ENCODE measurements around the gene C2orf92.
"Not testable (repeated sequence)": the region's sequence is repeated elsewhere in the genome, so short reads cannot be mapped to it uniquely, and the experiment has no call there.

The C2orf92 gene

GRCh38 chr2:97669448-97669847 is at the start of gene C2orf92:
TSS of gene C2orf92 (plus strand) at chr2:97669713. CDS start at chr2:97669789, 76 bp downstream.
- in situ Hi-C loops (cut with MboI; ENCODE audit: low sequenced_read_pairs) = loop anchor here (25.0 kb wide), 1 partner anchor 1607 kb away; no protein-coding TSS in a partner anchor

DNA sequence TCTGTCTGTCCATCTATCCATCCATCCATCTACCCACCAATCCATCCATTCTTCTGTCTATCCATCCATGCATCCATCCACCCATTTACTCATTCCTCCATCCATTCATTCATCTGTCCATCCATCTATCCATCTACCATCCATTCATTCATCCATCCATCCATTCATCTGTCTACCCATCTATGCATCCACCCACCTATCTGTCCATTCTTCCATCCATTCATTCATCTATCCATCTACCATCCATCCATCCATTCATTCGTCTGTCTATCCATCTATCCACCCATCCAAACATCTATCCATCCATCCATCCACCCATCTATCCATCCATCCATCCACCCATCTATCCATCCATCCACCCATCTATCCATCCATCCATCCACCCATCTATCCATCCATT is 49.0 kb upstream of the C2orf92 start:
- in situ Hi-C loops (cut with MboI; ENCODE audit: low sequenced_read_pairs) = not testable (repeated sequence)

GRCh38 chr2:97622976-97623375 is 46.5 kb upstream of the C2orf92 start:
- in situ Hi-C loops (cut with MboI; ENCODE audit: low sequenced_read_pairs) = not testable (repeated sequence)

GRCh38 chr2:97625354-97626048 is 44.0 kb upstream of the C2orf92 start:
- in situ Hi-C loops (cut with MboI; ENCODE audit: low sequenced_read_pairs) = not testable (repeated sequence)

DNA sequence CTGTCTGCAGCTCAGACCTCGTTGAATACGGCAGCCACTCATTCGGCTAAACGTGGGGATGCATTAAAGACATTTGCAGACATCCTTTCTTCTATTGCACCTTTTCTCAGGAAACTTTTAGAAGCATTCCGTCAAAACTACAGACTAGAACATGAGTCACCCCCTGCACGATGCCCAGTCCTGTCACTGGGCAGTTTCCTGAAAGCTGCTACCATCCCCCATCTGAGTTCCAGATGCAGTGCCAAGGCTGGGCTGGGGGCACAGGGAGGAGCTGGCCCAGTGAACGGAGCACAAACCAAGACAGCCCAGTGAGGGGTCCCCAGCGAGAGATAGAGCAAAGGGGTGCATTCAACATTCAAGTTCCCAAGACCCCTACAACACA is 43.5 kb upstream of the C2orf92 start:
- in situ Hi-C loops (cut with MboI; ENCODE audit: low sequenced_read_pairs) = not testable (repeated sequence)

DNA sequence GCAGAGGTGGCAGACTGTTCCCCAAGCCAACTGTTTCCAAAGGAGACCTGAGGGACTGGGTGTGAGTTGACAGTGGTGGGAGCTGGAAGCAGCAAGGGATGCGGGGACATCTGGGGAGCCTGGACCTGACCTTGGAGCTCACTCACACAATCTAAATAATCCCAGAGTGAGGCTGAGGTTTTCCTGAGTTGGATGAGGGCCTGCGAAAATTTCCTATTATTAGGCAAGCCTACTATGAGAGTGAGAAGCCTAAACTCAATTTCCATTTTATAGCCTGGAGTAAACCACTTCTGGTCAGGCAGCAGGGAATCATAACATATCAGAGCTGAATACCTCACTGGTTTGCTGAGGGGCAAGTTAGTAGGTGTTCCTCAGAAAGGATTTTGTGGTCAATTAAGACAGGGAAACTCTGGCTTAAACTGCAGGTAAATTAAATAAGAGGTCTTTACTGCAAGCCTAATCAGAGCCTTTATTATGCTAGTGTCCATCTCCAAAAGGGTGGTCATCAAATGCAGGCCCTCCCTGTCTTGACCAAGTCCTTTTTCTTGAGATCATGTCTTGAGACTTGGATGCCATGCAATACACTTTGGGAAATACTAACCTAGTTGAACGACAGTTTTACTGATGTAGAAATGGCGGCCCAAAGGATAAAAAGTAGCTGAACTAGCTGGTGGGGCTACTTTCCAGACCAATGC is 25.3 kb upstream of the C2orf92 start:
- in situ Hi-C loops (cut with MboI; ENCODE audit: low sequenced_read_pairs) = no loop called here

DNA sequence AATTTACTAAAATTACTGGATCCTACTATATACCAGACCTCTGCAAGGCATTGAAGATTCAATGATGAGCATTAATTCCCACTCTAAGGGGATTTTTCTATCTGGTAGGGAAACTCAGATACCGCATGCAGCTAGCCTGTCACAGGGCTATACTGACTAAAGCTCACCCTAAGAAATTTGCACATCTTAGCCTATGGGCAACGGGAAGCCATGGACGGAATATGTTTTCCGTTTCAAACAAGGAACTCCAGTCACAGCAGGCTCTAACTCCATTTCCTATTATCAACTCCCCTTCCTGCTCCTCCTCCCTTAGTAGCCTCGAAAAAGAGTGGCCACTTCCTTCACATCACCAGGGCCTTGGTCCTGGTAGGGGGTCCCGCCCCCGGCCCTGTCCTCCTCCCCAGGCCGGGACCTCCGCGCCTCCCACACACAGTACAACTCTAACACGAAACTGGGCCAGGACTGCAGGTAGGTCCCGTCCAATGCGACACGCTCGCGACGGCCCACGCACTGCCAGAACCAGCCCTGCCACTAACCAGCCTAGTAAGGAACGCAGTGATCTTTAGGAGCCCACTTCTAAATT is 24.3 kb upstream of the C2orf92 start:
- in situ Hi-C loops (cut with MboI; ENCODE audit: low sequenced_read_pairs) = no loop called here

GRCh38 chr2:97645695-97646629 is 23.6 kb upstream of the C2orf92 start, which contains the start of gene COX5B:
TSS of gene COX5B (plus strand) at chr2:97646062. CDS start at chr2:97646087, 25 bp downstream.
- in situ Hi-C loops (cut with MboI; ENCODE audit: low sequenced_read_pairs) = no loop called here

DNA sequence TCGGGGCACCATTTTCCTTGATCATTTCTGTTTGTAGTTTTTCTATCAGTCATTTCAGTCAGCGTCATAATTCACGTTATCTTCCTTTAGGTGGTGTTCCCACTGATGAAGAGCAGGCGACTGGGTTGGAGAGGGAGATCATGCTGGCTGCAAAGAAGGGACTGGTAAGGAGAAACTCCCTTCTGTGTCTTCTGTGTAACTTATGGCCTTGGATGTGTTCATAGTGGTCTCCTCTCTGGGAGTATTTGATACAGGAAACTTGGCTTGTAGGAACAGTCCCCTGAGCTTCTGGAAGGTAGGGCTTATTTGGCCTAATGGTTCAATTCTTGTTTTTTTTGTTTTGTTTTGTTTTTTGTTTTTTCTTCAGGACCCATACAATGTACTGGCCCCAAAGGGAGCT is 22.5 kb upstream of the C2orf92 start:
- in situ Hi-C loops (cut with MboI; ENCODE audit: low sequenced_read_pairs) = no loop called here

DNA sequence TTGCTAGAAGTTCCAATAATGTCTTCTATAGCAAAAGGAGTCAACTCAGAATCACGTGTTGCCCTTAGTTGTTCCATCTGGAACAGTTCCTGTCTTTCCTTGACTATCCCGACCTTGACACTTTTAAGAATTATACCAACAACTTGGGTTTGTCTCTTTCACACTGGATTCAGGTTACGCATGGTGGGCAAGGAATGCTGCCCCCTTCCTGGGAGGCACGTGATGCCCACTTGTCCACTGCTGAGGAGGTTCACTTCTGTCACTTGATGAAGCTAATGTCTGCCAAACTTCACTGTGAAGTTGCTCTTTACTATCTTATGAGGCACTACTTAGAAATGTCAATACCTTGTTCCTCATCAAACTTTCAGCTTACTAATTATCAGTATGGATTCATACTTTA is 18.4 kb upstream of the C2orf92 start:
- in situ Hi-C loops (cut with MboI; ENCODE audit: low sequenced_read_pairs) = loop anchor here (25.0 kb wide), 1 partner anchor 1589 kb away; no protein-coding TSS in a partner anchor

GRCh38 chr2:97653473-97653872 is 16.0 kb upstream of the C2orf92 start:
- in situ Hi-C loops (cut with MboI; ENCODE audit: low sequenced_read_pairs) = loop anchor here (25.0 kb wide), 1 partner anchor 1591 kb away; no protein-coding TSS in a partner anchor

DNA sequence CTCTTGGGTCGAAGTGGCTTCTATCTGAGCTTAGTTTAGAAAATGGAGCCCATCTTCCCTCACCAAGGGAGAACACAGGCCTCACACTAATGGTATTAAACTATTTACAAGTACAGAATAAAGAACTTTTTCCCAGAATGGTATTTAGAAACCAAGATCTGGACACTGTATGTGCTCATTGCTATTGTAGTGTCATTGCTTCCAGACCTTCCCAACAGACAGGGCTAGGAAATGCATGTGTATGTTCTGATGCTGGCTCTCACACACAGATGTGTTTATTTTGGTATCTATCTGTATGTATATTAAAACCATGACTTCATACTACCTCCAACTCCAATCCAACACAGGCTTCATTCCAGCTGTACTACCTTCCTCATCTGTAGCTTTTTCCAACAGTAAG is 15.6 kb upstream of the C2orf92 start:
- in situ Hi-C loops (cut with MboI; ENCODE audit: low sequenced_read_pairs) = loop anchor here (25.0 kb wide), 1 partner anchor 1592 kb away; no protein-coding TSS in a partner anchor

- in situ Hi-C loops (cut with MboI; ENCODE audit: low sequenced_read_pairs) = loop anchor here (25.0 kb wide), 1 partner anchor 1592 kb away; no protein-coding TSS in a partner anchor
Measured at GRCh38 chr2:97654309-97654708, 15.2 kb upstream of the C2orf92 start.

DNA sequence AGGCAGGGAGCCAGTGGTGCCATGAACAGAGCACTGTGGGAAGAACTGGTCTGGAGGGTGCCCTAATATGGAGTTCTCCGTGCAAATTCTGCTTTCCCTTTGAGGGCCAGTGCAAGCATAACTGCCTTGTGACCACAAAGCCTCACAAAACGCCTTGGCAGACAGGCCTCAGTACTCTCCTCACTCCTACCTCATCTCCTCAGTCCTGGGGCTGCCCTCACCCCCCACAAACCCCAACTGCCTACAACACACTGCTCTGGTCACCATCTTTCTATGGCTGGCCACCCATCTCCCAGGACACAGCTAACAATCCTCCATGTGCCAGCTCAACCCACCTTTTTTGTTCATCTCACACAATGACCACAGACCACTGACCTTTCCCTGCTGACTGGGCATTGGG is 14.7 kb upstream of the C2orf92 start:
- in situ Hi-C loops (cut with MboI; ENCODE audit: low sequenced_read_pairs) = loop anchor here (25.0 kb wide), 1 partner anchor 1592 kb away; no protein-coding TSS in a partner anchor

DNA sequence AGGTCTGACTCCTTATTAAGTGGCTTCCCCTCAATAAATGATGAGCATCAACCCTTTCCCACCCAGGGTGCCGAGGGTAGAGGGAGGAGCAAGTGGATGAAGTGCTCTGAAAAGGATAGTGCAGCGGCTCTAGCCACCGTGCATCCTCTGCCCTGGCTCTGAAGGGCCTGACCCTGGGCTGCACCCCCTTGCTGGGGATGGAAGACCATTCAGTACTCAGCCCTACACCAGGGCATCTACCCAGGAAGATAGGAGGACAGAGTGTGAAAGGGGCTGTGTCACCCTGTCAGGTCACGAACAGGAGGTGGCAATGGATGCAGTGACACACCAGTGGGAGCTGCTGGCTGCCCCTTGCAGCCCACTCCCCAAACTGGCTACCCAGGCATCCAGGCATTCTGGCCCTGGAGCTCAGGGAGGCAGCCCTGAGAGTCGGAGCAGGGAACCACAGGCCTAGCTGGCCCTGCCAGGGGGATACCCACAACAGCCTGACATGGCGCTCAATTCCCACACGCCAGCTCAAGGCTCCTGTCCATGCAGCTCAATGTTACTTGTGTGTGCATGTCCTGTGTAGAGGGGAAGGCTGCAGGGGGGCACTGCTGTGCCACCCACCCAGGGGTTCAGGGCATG is 13.3 kb upstream of the C2orf92 start:
- in situ Hi-C loops (cut with MboI; ENCODE audit: low sequenced_read_pairs) = loop anchor here (25.0 kb wide), 1 partner anchor 1594 kb away; no protein-coding TSS in a partner anchor

DNA sequence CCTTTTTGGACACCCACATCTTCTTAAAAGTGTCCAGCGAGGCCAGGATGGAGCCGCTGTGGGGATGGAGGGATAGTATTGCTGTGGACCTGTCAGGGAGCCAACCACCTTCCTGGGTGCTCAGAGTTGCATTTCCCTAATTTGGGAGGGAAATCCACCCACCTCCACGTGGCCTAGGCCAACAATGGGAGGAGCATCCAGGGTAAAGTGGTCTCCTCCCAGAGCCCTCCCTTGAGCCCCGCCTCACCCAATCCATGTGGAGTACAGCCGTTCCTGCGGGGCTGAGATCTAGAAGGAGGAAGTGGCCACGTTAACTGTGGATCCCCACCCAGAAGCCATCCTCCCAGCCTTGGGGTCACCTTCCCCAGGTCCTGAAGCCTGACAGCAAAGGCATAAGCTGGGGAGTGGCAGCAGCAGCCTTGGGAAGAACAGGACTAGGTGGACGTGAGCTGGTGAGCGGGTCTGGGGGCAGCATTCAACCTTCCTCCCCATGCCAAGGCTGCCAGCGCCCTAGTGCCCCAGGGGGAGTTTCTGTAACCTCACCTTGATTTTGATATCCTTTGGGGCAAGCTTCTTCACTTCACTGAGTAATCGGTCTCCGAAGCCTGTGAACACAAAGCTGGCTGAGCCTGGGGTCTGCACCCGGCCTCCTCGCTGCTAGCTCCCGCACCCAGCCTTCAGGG is 12.5 kb upstream of the C2orf92 start:
- in situ Hi-C loops (cut with MboI; ENCODE audit: low sequenced_read_pairs) = loop anchor here (25.0 kb wide), 1 partner anchor 1595 kb away; no protein-coding TSS in a partner anchor

GRCh38 chr2:97657986-97658690 is 11.4 kb upstream of the C2orf92 start:
- in situ Hi-C loops (cut with MboI; ENCODE audit: low sequenced_read_pairs) = loop anchor here (25.0 kb wide), 1 partner anchor 1596 kb away; no protein-coding TSS in a partner anchor

GRCh38 chr2:97658691-97659157 is 10.8 kb upstream of the C2orf92 start:
- in situ Hi-C loops (cut with MboI; ENCODE audit: low sequenced_read_pairs) = loop anchor here (25.0 kb wide), 1 partner anchor 1596 kb away; no protein-coding TSS in a partner anchor
